Measurements from ENCODE around the gene BTNL2.

BTNL2 gene

GRCh38 chr6:32413427-32414047, 6.6 kb upstream of the BTNL2 start:
- peak; percentile 75 for DNase-seq (ENCODE audit: low spot score)

DNA sequence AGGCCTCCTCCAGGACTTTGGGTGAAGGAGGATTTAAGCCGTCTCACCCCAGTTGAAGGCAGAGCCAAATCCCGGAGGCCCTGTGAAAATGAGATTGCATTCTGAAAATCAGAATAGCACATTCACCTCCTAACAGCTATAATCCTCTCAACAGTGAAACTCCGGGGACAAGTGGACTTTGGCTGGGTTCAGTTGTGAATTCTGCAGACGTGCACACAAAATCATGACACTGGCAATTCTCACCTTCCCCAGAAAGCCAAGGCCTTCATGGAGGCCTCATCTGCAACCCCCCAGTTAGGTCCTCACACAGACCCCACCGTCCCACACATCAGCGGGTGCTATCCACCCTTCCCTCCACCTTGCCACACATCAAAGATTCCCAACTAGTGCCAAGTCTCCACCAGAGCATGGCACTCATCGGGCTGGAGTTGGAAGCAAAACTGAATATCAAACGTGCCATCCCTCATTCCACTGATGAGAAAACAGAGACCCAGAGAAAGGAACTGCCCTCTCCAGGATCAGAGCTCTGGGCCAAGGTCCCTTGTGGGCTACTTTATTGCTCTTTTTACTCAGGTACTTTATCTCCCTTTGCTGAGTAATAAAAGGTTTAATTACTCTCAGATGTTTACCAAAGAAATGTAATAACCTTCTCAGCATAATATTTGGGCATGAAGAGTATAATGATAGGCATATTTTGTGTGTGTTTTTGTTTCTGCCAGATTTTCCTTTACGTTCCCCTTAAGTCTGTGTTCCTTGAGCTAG, 4.8 kb upstream of the BTNL2 start:
- no peak for DNase-seq (ENCODE audit: low spot score)

GRCh38 chr6:32410906-32411305, 3.9 kb upstream of the BTNL2 start:
- no peak for DNase-seq (ENCODE audit: low spot score)

DNA sequence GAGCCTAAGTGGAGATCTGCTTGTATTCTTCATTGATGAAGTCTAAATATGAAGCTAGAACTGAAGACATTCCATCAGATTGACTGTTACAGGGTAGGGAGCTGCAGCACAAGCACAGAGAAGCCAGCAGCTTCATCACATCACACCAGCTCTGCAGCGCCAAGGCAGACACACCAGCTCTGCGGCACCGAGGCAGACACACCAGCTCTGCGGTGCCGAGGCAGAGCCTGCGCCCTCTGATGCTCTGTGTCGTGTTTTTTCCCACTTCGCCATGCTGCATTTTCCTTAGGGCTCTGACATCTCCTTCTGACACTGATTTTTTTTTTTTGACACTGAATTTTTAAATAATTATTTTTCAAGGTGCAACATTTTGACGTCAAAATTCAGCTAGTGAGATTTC, 784 bp downstream of the BTNL2 start:
- no peak for DNase-seq (ENCODE audit: low spot score)

GRCh38 chr6:32405656-32406055, 1.3 kb downstream of the BTNL2 start:
- no peak for DNase-seq (ENCODE audit: low spot score)

DNA sequence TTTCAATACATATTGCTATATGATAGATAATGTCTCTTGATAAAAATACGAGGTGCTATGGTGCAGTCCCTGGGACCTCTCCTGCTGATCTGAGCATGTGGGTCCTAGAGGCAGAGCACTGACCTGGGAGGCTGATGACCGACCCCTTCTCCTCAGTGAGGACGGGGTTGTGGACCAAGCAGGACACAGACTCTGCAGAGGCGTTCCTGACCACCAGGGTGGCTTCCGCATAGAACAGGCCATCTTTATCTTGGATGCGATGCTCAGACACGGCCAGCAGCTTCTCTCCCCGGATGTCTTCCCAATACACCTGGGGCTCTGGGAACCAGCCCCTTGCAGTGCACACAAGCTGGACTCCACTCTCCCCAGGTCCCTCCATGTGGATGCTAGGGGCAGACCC, 4.2 kb downstream of the BTNL2 start:
- DNase-seq (ENCODE audit: low spot score) = no peak

- no peak for DNase-seq (ENCODE audit: low spot score)
Observed at GRCh38 chr6:32401284-32401963, 5.6 kb downstream of the BTNL2 start.

DNA sequence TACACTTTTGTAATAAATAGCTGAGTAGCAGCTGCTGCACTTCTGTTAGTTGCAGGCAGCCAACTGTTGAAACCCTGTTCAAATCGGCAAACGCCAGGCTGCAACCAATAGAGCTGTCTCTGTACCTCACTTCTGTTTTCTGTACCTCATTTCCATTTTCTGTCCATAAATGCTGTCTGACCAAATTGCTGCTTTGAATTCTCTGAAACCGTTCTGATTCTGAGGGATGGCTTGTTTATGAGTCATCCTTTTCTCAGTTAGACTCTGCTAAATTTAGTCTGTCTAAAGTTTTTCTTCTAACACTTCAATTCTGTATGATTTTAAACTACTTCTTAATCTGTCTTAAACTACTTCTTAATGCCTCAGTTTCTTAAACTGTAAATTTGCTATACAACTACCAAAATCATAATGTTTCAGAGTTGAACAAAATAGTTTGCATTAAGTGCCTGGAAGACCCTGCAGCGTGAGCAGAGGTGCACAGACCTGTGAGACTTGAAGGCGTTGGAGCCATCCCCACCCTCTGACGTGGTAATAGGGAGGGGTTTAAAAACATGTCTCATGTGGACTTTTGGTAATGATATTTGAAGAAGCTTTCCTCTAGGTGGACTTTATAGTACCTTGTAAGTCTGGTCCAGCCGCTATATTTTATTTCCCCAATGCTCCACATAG, 9.6 kb downstream of the BTNL2 start:
- no peak for DNase-seq (ENCODE audit: low spot score)

GRCh38 chr6:32396028-32396427, 11.0 kb downstream of the BTNL2 start:
- DNase-seq (ENCODE audit: low spot score) = no peak

DNA sequence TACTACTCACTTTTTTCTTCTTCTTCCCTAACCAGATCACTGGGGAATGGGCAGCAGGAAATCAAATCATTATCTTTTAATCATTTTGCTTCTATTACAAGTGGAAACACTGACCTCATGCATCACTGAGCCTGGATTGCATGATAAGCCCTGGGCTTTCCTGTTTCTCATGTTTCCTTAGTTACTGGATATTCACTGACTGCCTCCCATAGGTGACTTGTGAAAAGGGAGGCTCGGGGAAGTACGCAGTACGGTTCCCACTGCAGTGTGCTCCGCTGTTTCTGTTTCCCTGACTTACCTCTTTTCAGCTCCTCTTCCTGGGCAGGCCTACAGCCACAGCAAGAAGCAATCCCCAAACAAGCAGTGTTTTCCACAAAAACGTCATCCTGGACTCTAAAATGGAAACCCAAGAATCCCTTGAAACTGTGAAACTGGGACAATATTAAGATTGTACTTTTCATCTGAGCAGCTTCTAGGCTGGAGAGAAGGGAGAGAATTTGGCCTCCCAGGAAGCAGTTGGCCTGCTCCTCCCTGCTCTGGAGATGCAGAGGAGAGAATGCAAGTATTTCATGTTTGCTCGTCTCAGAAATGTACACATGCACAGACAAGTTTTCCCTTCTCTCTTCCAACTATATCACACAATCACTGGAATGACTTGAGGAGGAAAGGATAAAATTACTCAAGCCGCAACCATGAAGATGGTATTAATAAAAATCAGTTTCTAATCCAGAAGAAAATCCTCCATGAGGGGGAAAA, 13.1 kb downstream of the BTNL2 start:
- no peak for DNase-seq (ENCODE audit: low spot score)

- DNase-seq (ENCODE audit: low spot score) = no peak
Observed at GRCh38 chr6:32391505-32391904, 15.5 kb downstream of the BTNL2 start.

GRCh38 chr6:32387589-32388340, 19.2 kb downstream of the BTNL2 start:
- no peak for DNase-seq (ENCODE audit: low spot score)

GRCh38 chr6:32386040-32386439, 20.9 kb downstream of the BTNL2 start:
- DNase-seq (ENCODE audit: low spot score) = no peak

DNA sequence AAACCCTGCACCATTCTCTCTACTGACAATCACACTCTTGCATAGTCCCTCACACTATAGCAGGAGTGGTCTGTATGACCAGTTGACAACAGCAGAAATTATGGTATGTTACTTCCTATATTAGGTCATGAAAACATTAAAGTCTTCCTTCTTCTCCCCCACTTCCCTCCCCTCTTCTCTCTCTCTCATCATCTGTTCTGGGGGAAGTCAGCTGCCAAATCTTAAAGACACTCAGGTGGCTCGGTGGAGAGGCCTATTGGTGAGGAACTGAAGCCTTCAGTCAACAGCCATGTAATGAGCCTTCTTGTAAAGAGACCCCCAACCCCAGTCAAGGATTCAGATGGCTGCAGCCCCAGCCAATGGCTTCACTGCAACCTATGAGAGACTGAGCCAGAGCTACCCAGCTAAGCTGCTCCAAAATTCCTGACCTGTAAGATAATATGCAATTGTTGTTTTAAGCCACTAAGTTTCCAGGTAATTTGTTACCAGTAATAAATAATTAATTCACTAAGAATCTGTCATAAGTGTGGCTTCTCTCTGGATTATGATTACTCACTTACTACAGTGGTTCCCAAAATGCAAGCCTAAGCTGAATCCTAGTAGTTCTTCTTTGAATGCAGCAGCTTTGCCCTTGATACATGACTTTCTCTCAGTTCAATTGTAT, 24.1 kb downstream of the BTNL2 start:
- DNase-seq (ENCODE audit: low spot score) = no peak

- no peak for DNase-seq (ENCODE audit: low spot score)
Observed at GRCh38 chr6:32379545-32379944, 27.4 kb downstream of the BTNL2 start.

- no peak for DNase-seq (ENCODE audit: low spot score)
Observed at GRCh38 chr6:32375739-32376529, 31.0 kb downstream of the BTNL2 start.

GRCh38 chr6:32371803-32372202, 35.2 kb downstream of the BTNL2 start, which contains the start of gene TSBP1:
Gene TSBP1, minus strand, starts transcription at chr6:32371903. Its CDS starts 197 bp downstream, at chr6:32371706.
- no peak for DNase-seq (ENCODE audit: low spot score)

DNA sequence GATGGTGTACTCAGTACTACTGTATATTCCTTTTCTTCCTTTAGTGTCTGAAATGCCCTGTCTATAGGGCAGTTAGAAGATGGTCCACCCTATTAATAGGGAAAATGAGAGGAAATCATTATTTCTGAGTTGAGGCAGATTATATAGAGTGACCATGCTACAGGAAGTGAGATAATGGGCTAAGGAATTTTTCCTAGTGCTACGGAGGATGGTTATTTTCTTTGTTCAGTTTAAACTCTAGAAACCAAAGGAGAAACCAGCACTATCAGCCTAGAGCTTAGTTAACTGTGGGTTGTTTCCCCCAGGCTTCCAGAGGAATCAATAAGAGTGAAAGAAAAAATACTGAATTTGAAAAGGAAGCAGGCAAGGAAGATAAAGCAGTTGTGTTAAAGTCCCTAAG, 35.8 kb downstream of the BTNL2 start:
- no peak for DNase-seq (ENCODE audit: low spot score)

GRCh38 chr6:32370505-32370904, 36.5 kb downstream of the BTNL2 start:
- DNase-seq (ENCODE audit: low spot score) = no peak

DNA sequence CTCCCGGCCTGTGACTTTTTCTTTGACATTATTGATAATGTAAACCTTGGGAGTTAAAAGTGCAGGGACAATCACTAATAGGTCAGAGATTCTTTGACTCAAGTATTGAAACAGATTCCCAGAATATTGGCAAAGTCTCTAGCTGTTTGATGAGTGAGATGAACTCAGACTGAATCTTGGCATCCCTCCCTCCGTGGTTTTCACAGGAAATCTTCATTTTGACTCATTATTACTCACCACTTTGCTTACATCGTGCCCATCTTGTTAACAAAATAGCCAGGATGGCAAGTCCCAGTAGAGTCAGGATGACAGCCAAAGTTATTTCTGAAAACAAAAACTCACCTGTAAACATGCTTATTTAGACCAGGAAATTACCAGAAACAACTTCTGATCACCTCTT, 37.3 kb downstream of the BTNL2 start:
- no peak for DNase-seq (ENCODE audit: low spot score)
